WERI-Rb-1 (cell line): ENCODE results near the gene COL15A1.

Source experiments
- DNase-seq: peaks from one replicate; pipeline ENCODE4 v3.0.0-alpha.2; 2020
- H3K27ac ChIP-seq: fragments of 250-450 bp; sonication (Bioruptor Pico); 2 replicates; pipeline ENCODE4 v1.5.1; 2020; ENCODE audit warnings: mild to moderate bottlenecking, moderate library complexity
- H3K27me3 ChIP-seq: fragments of 250-450 bp; sonication (Bioruptor Pico); 2 replicates; pipeline ENCODE4 v1.5.1; 2021; ENCODE audit warnings: mild to moderate bottlenecking, low read depth, moderate library complexity; ENCODE audit not compliant: insufficient read depth, severe bottlenecking
- H3K36me3 ChIP-seq: fragments of 250-450 bp; sonication (Bioruptor Pico); 2 replicates; pipeline ENCODE4 v1.5.1; 2020; ENCODE audit warnings: mild to moderate bottlenecking, moderate library complexity
- H3K4me3 ChIP-seq: 2 replicates; pipeline ENCODE4 v1.5.1; 2011; ENCODE audit warnings: low read depth, mild to moderate bottlenecking, control low read depth, low read length
- H3K9me3 ChIP-seq: fragments of 250-450 bp; sonication (Bioruptor Pico); 2 replicates; pipeline ENCODE4 v1.5.1; 2021; ENCODE audit warnings: mild to moderate bottlenecking, moderate library complexity; ENCODE audit not compliant: severe bottlenecking
- CTCF ChIP-seq: IDR thresholded peaks from 2 replicates; pipeline ENCODE4 v1.5.1; 2011; ENCODE audit warnings: low read depth, mild to moderate bottlenecking, control low read depth, inconsistent platforms, low read length

COL15A1 gene

GRCh38 chr9:99031319-99031718 is 87.6 kb downstream of the COL15A1 start:
- Histone ChIP-seq H3K36me3 (no peaks in the 10 kb centered on the region), H3K27me3 (no peaks in the 10 kb centered on the region), H3K4me3 (no peak overlapping the region), H3K9me3 (peaks cover 3% of the 10 kb centered on the region), H3K27ac (no peak overlapping the region)
- no peak for TF ChIP-seq CTCF
- no peak for DNase-seq

- no peak overlapping the region for H3K4me3 ChIP-seq
- no peak for DNase-seq
- H3K27ac ChIP-seq: no peak overlapping the region
- H3K36me3 ChIP-seq: no peaks in the 10 kb centered on the region
- no peak for TF ChIP-seq CTCF
- peaks cover 3% of the 10 kb centered on the region for H3K9me3 ChIP-seq
- no peaks in the 10 kb centered on the region for H3K27me3 ChIP-seq
These were observed 88.3 kb downstream of the COL15A1 start for GRCh38 chr9:99031994-99032393.

- H3K27ac ChIP-seq: no peak overlapping the region
- TF ChIP-seq CTCF: no peak
- H3K9me3 ChIP-seq: peaks cover 3% of the 10 kb centered on the region
- H3K27me3 ChIP-seq: no peaks in the 10 kb centered on the region
- H3K36me3 ChIP-seq: no peaks in the 10 kb centered on the region
- no peak overlapping the region for H3K4me3 ChIP-seq
- no peak for DNase-seq
These were observed 90.4 kb downstream of the COL15A1 start for GRCh38 chr9:99034149-99034548.

- Histone ChIP-seq H3K4me3 (no peak overlapping the region), H3K27ac (no peak overlapping the region), H3K27me3 (no peaks in the 10 kb centered on the region), H3K9me3 (peaks cover 3% of the 10 kb centered on the region), H3K36me3 (no peaks in the 10 kb centered on the region)
- TF ChIP-seq CTCF: no peak
- DNase-seq: no peak
These were observed 91.6 kb downstream of the COL15A1 start for GRCh38 chr9:99035313-99035712.

GRCh38 chr9:99037769-99038483 is 94.2 kb downstream of the COL15A1 start:
- DNase-seq: no peak
- Histone ChIP-seq H3K27me3 (no peaks in the 10 kb centered on the region), H3K27ac (no peak overlapping the region), H3K9me3 (peaks cover under 1% of the 10 kb centered on the region), H3K36me3 (no peaks in the 10 kb centered on the region), H3K4me3 (no peak overlapping the region)
- TF ChIP-seq CTCF: no peak

- TF ChIP-seq CTCF: no peak
- Histone ChIP-seq H3K27me3 (no peaks in the 10 kb centered on the region), H3K27ac (no peak overlapping the region), H3K9me3 (no peaks in the 10 kb centered on the region), H3K36me3 (no peaks in the 10 kb centered on the region), H3K4me3 (no peak overlapping the region)
- no peak for DNase-seq
These were observed 94.7 kb downstream of the COL15A1 start for GRCh38 chr9:99038484-99038820.
